Spleen (tissue), 3 donors: ENCODE results near the gene HHLA2.

Experiments used
- POLR2A ChIP-seq, 3 donors: fragments of 450-650 bp; IDR thresholded peaks; one replicate each; pipeline ENCODE4 v1.5.1; 2017; ENCODE audit warnings: antibody characterized with exemption in 3 of 3, mild to moderate bottlenecking in 1 of 3
- POLR2AphosphoS5 ChIP-seq, 3 donors: sonication (generic); formaldehyde crosslinking; IDR thresholded peaks; one replicate each; pipeline ENCODE4 v1.5.1; 2017; ENCODE audit warnings: antibody characterized with exemption in 3 of 3

DNA sequence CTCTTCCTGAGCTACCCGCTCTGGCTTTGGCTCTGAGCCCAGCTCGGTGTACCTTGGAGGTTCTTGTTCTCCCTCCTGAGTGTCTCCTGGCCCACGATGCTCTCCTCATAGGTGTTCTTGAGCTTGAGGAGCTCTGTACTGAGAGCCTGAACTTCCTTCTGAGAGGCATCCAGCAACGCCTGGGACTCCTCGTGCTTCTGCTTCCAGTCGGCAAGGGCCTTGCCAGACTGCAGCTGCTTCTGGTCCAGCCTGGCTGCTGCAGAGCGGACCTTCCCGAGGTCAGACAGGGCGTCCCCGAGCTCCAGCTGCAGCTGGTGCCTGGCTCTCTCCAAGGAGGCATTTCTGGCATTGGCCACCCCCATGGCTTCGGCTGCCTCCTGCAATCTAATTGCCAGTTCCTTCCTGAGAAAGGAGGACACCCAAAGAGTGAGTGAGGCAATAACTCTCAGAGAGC is 114.2 kb downstream of the HHLA2 start:
- TF ChIP-seq POLR2AphosphoS5 (IDR thresholded peaks at IDR 0.05) (peak in 2 of 3 donors; percentile 32 to 39), POLR2A (IDR thresholded peaks at IDR 0.05) (no peak)
